ENCODE data around the gene SORCS2. TPM values are rescaled to one million over a fixed set of nuclear protein-coding genes. Genes with fewer than 3 reads are reported as not detected.

Gene SORCS2
- total and polyA plus RNA-seq, 2 donors (not counting 1 experiment from before 2014, with no cell fraction given), result not detected

- no peak overlapping the region for H3K27ac Mint-ChIP-seq
- Histone ChIP-seq H3K4me1 (ENCODE audit: control insufficient read depth in 2 of 2, insufficient read depth in 2 of 2, low read length in 2 of 2) (no peaks in the 10 kb centered on the region), H3K4me2 (replicated peaks; ENCODE audit: low read depth, low read length, poor library complexity, severe bottlenecking) (no peak overlapping the region), H4K20me1 (ENCODE audit: control insufficient read depth, insufficient read depth, low read length, poor library complexity, severe bottlenecking) (no peaks in the 10 kb centered on the region), H2AFZ (ENCODE audit: insufficient read depth, low read depth, low read length, poor library complexity, severe bottlenecking) (no peak overlapping the region), H3K79me2 (ENCODE audit: control insufficient read depth, insufficient read depth, low read length) (no peaks in the 10 kb centered on the region), H3K9ac (ENCODE audit: low read length) (no peak overlapping the region), H3K27ac (ENCODE audit: low read length in 2 of 2) (no peak overlapping the region), H3K9me3 (ENCODE audit: control extremely low read depth in 1 of 3, control insufficient read depth in 2 of 3, insufficient read depth in 1 of 3, low read length in 2 of 3) (peaks cover 0 to 9% (median 0%) of the 10 kb centered on the region in 3 donors), H3K27me3 (replicated peaks in 1 of 4; ENCODE audit: control extremely low read depth in 1 of 4, control insufficient read depth in 3 of 4, insufficient read depth in 4 of 4, low read length in 3 of 4) (no peaks in the 10 kb centered on the region), H3K36me3 (replicated peaks in 1 of 2; ENCODE audit: control extremely low read depth in 1 of 2, control insufficient read depth in 1 of 2, extremely low read depth in 1 of 2, insufficient read depth in 2 of 2, low read length in 1 of 2) (no peaks in the 10 kb centered on the region), H3K4me3 (ENCODE audit: control extremely low read depth in 1 of 5, extremely low read depth in 1 of 5, insufficient read depth in 1 of 5, low read depth in 2 of 5, low read length in 4 of 5) (no peak overlapping the region)
- ATAC-seq (ENCODE audit: low read depth) (no peak), DNase-seq (no peak)
- peaks cover 16% of the 10 kb centered on the region for H3K27me3 Mint-ChIP-seq
- 93% methylated on average over 11 of the region's 13 CpGs for WGBS (ENCODE audit: insufficient coverage)
- no peaks in the 10 kb centered on the region for H3K9me3 Mint-ChIP-seq (ENCODE audit: insufficient read depth)
- ChIA-PET CTCF (no interaction called here), POLR2A (no interaction called here)
- intact Hi-C loops (cut with micrococcal nuclease), result no loop called here
- no peak for TF ChIP-seq EZH2 (IDR thresholded peaks at IDR 0.05; ENCODE audit: borderline replicate concordance, insufficient read depth, low read depth, low read length, poor library complexity, severe bottlenecking)
- no peak for TF ChIP-seq CTCF (IDR thresholded peaks at IDR 0.05)
- H3K4me1 Mint-ChIP-seq, result no peaks in the 10 kb centered on the region
- no peak overlapping the region for H3K4me3 Mint-ChIP-seq
These were observed 44.0 kb upstream of the SORCS2 start for GRCh38 chr4:7148337-7148736.

DNA sequence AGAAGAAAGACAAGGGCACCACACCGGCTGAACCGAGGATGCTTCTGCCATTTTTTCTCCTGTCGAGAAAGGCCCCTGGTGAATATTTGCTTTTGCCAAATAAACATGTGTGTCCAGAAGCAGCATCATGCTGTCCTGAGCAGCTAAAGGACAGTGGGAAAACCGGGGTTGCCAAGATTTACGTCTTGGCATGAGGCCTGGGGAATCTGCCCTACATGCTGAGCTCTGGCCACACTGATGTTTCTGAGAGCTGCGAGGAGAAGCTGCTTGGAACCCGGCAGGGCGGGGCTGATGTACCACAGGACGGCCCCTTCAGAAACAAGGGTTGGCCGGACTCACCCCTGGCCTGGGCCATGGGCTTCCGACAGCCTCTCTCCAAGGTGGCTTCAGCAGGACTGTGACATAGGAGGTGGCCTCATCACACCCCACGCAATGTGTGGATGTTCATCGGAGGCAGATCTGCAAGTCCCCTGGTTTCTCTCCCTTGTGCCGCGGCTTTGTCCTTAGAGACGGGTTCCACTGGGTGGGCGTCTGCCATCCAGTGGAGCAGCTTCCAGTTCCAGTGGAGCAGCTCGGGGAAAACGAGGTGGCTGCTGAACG is 42.2 kb upstream of the SORCS2 start:
- no peak overlapping the region for H3K27ac Mint-ChIP-seq
- H3K27me3 Mint-ChIP-seq, result peaks cover 20% of the 10 kb centered on the region
- H3K27me3 ChIP-seq (replicated peaks in 1 of 4; ENCODE audit: control extremely low read depth in 1 of 4, control insufficient read depth in 3 of 4, insufficient read depth in 4 of 4, low read length in 3 of 4), result peaks cover 0 to 2% (median 0%) of the 10 kb centered on the region in 4 experiments
- ChIA-PET CTCF (no interaction called here), POLR2A (no interaction called here)
- no peak overlapping the region for H2AFZ ChIP-seq (ENCODE audit: insufficient read depth, low read depth, low read length, poor library complexity, severe bottlenecking)
- no peaks in the 10 kb centered on the region for H3K4me1 Mint-ChIP-seq
- no peaks in the 10 kb centered on the region for H3K4me1 ChIP-seq (ENCODE audit: control insufficient read depth in 2 of 2, insufficient read depth in 2 of 2, low read length in 2 of 2)
- intact Hi-C loops (cut with micrococcal nuclease), result no loop called here
- peaks cover 0 to 9% (median 0%) of the 10 kb centered on the region in 3 donors for H3K9me3 ChIP-seq (ENCODE audit: control extremely low read depth in 1 of 3, control insufficient read depth in 2 of 3, insufficient read depth in 1 of 3, low read length in 2 of 3)
- no peak overlapping the region for H3K4me3 ChIP-seq (ENCODE audit: control extremely low read depth in 1 of 5, extremely low read depth in 1 of 5, insufficient read depth in 1 of 5, low read depth in 2 of 5, low read length in 4 of 5)
- H4K20me1 ChIP-seq (ENCODE audit: control insufficient read depth, insufficient read depth, low read length, poor library complexity, severe bottlenecking), result no peaks in the 10 kb centered on the region
- DNase-seq (no peak), ATAC-seq (ENCODE audit: low read depth) (no peak)
- H3K36me3 ChIP-seq (replicated peaks in 1 of 2; ENCODE audit: control extremely low read depth in 1 of 2, control insufficient read depth in 1 of 2, extremely low read depth in 1 of 2, insufficient read depth in 2 of 2, low read length in 1 of 2), result no peaks in the 10 kb centered on the region
- no peak overlapping the region for H3K9ac ChIP-seq (ENCODE audit: low read length)
- no peak overlapping the region for H3K27ac ChIP-seq (ENCODE audit: low read length in 2 of 2)
- TF ChIP-seq EZH2 (IDR thresholded peaks at IDR 0.05; ENCODE audit: borderline replicate concordance, insufficient read depth, low read depth, low read length, poor library complexity, severe bottlenecking), result no peak
- no peak for TF ChIP-seq CTCF (IDR thresholded peaks at IDR 0.05)
- no peak overlapping the region for H3K4me3 Mint-ChIP-seq
- H3K79me2 ChIP-seq (ENCODE audit: control insufficient read depth, insufficient read depth, low read length), result no peaks in the 10 kb centered on the region
- WGBS (ENCODE audit: insufficient coverage), result 91% methylated on average over 20 of the region's 20 CpGs
- no peak overlapping the region for H3K4me2 ChIP-seq (replicated peaks; ENCODE audit: low read depth, low read length, poor library complexity, severe bottlenecking)
- no peaks in the 10 kb centered on the region for H3K9me3 Mint-ChIP-seq (ENCODE audit: insufficient read depth)
